Karpas-422 (cell line): Measurements from ENCODE around the gene DDN. TPM values are rescaled to one million over a fixed set of nuclear protein-coding genes. Genes with fewer than 3 reads are reported as not detected.

Source experiments
- DNase-seq: peaks from one replicate; pipeline ENCODE4 v3.0.0-alpha.2; 2015
- H2AFZ ChIP-seq: fragments of 200-600 bp; sonication (generic); 2 replicates; pipeline ENCODE4 v1.6.1; 2014; ENCODE audit warnings: antibody characterized with exemption, low read length, mixed read lengths
- H3K27ac ChIP-seq: fragments of 200-600 bp; sonication (generic); 2 replicates; pipeline ENCODE4 v1.5.1; 2014; ENCODE audit warnings: mild to moderate bottlenecking, low read length, moderate library complexity
- H3K27me3 ChIP-seq: fragments of 200-600 bp; sonication (generic); 2 replicates; pipeline ENCODE4 v1.6.1; 2014; ENCODE audit warnings: low read length, mixed read lengths
- H3K36me3 ChIP-seq: fragments of 200-600 bp; sonication (generic); 2 replicates; pipeline ENCODE4 v1.6.1; 2014; ENCODE audit warnings: low read length, mixed read lengths; ENCODE audit not compliant: insufficient read depth
- H3K4me1 ChIP-seq: fragments of 200-600 bp; sonication (generic); 2 replicates; pipeline ENCODE4 v1.6.1; 2014; ENCODE audit warnings: mild to moderate bottlenecking, low read length, mixed read lengths
- H3K4me2 ChIP-seq: fragments of 200-600 bp; sonication (generic); 2 replicates; pipeline ENCODE4 v1.6.1; 2014; ENCODE audit warnings: low read length, low read depth, mild to moderate bottlenecking; ENCODE audit not compliant: poor library complexity, severe bottlenecking
- H3K4me3 ChIP-seq: fragments of 200-600 bp; sonication (generic); 2 replicates; pipeline ENCODE4 v1.5.1; 2014; ENCODE audit warnings: mild to moderate bottlenecking, antibody characterized with exemption, low read length, mixed read lengths
- H3K79me2 ChIP-seq: fragments of 200-600 bp; sonication (generic); 2 replicates; pipeline ENCODE4 v1.6.1; 2014; ENCODE audit warnings: mild to moderate bottlenecking, low read length, mixed read lengths
- H3K9ac ChIP-seq: fragments of 200-600 bp; sonication (generic); 2 replicates; pipeline ENCODE4 v1.6.0; 2014; ENCODE audit warnings: low read length
- H3K9me2 ChIP-seq: fragments of 200-600 bp; sonication (generic), shearing (Covaris generic); replicated peaks from 2 replicates; pipeline ENCODE4 v1.6.0; 2014; ENCODE audit warnings: mild to moderate bottlenecking, low read length, moderate library complexity; ENCODE audit not compliant: insufficient read depth
- H3K9me3 ChIP-seq: fragments of 300-700, 200-600 bp; sonication (generic); 2 replicates; pipeline ENCODE4 v1.6.1; 2014; ENCODE audit warnings: low read length, mixed read lengths
- H4K20me1 ChIP-seq: fragments of 200-600 bp; sonication (generic); 2 replicates; pipeline ENCODE4 v1.6.1; 2014; ENCODE audit warnings: mild to moderate bottlenecking, antibody characterized with exemption, low read length, low read depth; ENCODE audit not compliant: insufficient read depth
- total RNA-seq: library from RNA; depleted of rRNA; stranded (reverse); fragments of >200 nt; shearing (Covaris generic); gene quantifications from 2 replicates; pipeline ENCODE4 v1.2.3, GENCODE V29; 2014; ENCODE audit warnings: low replicate concordance

The DDN gene
- total RNA-seq, 1 experiment from 2014 or later: 9.6 TPM

GRCh38 chr12:48965298-48965838, 33.8 kb downstream of the DDN start:
- Histone ChIP-seq H3K4me2 (peak overlapping the region; percentile 62), H3K4me1 (peaks cover 16% of the 10 kb centered on the region), H3K27me3 (no peaks in the 10 kb centered on the region), H3K79me2 (no peaks in the 10 kb centered on the region), H3K9me2 (no peaks in the 10 kb centered on the region), H3K9me3 (no peaks in the 10 kb centered on the region), H3K27ac (no peak overlapping the region), H4K20me1 (no peaks in the 10 kb centered on the region), H2AFZ (peak overlapping the region; percentile 98; the same call in 1 of the 2 replicates), H3K4me3 (peak overlapping the region; percentile 57; the same call in 1 of the 2 replicates), H3K9ac (peak overlapping the region; percentile 58), H3K36me3 (no peaks in the 10 kb centered on the region)
- no peak for DNase-seq

GRCh38 chr12:48961801-48962200, 37.4 kb downstream of the DDN start:
- Histone ChIP-seq H3K4me1 (peaks cover 26% of the 10 kb centered on the region), H3K9me2 (no peaks in the 10 kb centered on the region), H3K36me3 (no peaks in the 10 kb centered on the region), H2AFZ (no peak overlapping the region), H3K9me3 (no peaks in the 10 kb centered on the region), H3K79me2 (peaks cover 5% of the 10 kb centered on the region), H4K20me1 (no peaks in the 10 kb centered on the region), H3K4me2 (no peak overlapping the region), H3K27ac (no peak overlapping the region), H3K9ac (no peak overlapping the region), H3K4me3 (no peak overlapping the region), H3K27me3 (no peaks in the 10 kb centered on the region)
- DNase-seq: no peak

- H3K4me2 ChIP-seq: no peak overlapping the region
- no peaks in the 10 kb centered on the region for H3K27me3 ChIP-seq
- no peak for DNase-seq
- peaks cover 21% of the 10 kb centered on the region for H3K4me1 ChIP-seq
- no peaks in the 10 kb centered on the region for H3K9me3 ChIP-seq
- peaks cover 10% of the 10 kb centered on the region for H3K79me2 ChIP-seq
- H2AFZ ChIP-seq: no peak overlapping the region
- H4K20me1 ChIP-seq: no peaks in the 10 kb centered on the region
- no peaks in the 10 kb centered on the region for H3K9me2 ChIP-seq
- H3K4me3 ChIP-seq: no peak overlapping the region
- H3K27ac ChIP-seq: no peak overlapping the region
- H3K9ac ChIP-seq: no peak overlapping the region
- no peaks in the 10 kb centered on the region for H3K36me3 ChIP-seq
Observed at GRCh38 chr12:48961331-48961730, 37.8 kb downstream of the DDN start.

- no peaks in the 10 kb centered on the region for H3K27me3 ChIP-seq
- peaks cover 15% of the 10 kb centered on the region for H3K79me2 ChIP-seq
- 0 out of 2 replicates have a peak, but pooled peaks cover 2% of the 10 kb centered on the region for H4K20me1 ChIP-seq
- DNase-seq: no peak
- no peak overlapping the region for H3K27ac ChIP-seq
- no peak overlapping the region for H3K9ac ChIP-seq
- no peaks in the 10 kb centered on the region for H3K36me3 ChIP-seq
- H3K4me2 ChIP-seq: no peak overlapping the region
- peaks cover 21% of the 10 kb centered on the region for H3K4me1 ChIP-seq
- no peak overlapping the region for H2AFZ ChIP-seq
- no peaks in the 10 kb centered on the region for H3K9me2 ChIP-seq
- no peaks in the 10 kb centered on the region for H3K9me3 ChIP-seq
- H3K4me3 ChIP-seq: no peak overlapping the region
Observed at GRCh38 chr12:48960834-48961233, 38.3 kb downstream of the DDN start.

- Histone ChIP-seq H3K4me3 (peak overlapping the region; percentile 88), H3K27ac (peak overlapping the region; percentile 80)
Observed at GRCh38 chr12:48958049-48958388, 41.2 kb downstream of the DDN start.

GRCh38 chr12:48957141-48958048, 41.8 kb downstream of the DDN start, which contains the start of gene ARF3:
TSS of gene ARF3 (minus strand) at chr12:48957487. CDS start at chr12:48941095, 16,392 bp downstream.
- H3K4me3 ChIP-seq: peak within 1 kb of the TSS; percentile 88
- no peaks in the 10 kb centered on the region for H3K9me3 ChIP-seq
- H3K4me1 ChIP-seq: peaks cover 36% of the 10 kb centered on the region
- H3K79me2 ChIP-seq: peaks cover 50% of the 10 kb centered on the region
- peak within 1 kb of the TSS; percentile 93 for H3K9ac ChIP-seq
- DNase-seq: peak; percentile 98
- H3K27ac ChIP-seq: peak within 1 kb of the TSS; percentile 80
- H3K36me3 ChIP-seq: peaks cover 21% of the 10 kb centered on the region
- peak within 1 kb of the TSS; percentile 57 for H2AFZ ChIP-seq
- H4K20me1 ChIP-seq: peaks cover 13% of the 10 kb centered on the region; the same call in 1 of the 2 replicates
- H3K4me2 ChIP-seq: peak within 1 kb of the TSS; percentile 95
- no peaks in the 10 kb centered on the region for H3K9me2 ChIP-seq
- no peaks in the 10 kb centered on the region for H3K27me3 ChIP-seq

More at GRCh38 chr12:48958049-48958388, 41.2 kb downstream of the DDN start:
- Histone ChIP-seq H3K9me3 (no peaks in the 10 kb centered on the region), H3K27me3 (no peaks in the 10 kb centered on the region), H3K9ac (peak overlapping the region; percentile 93), H3K9me2 (no peaks in the 10 kb centered on the region), H3K36me3 (peaks cover 21% of the 10 kb centered on the region), H3K79me2 (peaks cover 43% of the 10 kb centered on the region), H3K4me1 (peaks cover 36% of the 10 kb centered on the region), H4K20me1 (0 out of 2 replicates have a peak, but pooled peaks cover 13% of the 10 kb centered on the region), H2AFZ (peak overlapping the region; percentile 44), H3K4me2 (peak overlapping the region; percentile 95)
- peak; percentile 76 for DNase-seq

- H3K4me3 ChIP-seq: peak overlapping the region; percentile 88
- peak; percentile 64 for DNase-seq
- peaks cover 13% of the 10 kb centered on the region; the same call in 1 of the 2 replicates for H4K20me1 ChIP-seq
- H3K27me3 ChIP-seq: no peaks in the 10 kb centered on the region
- H3K9ac ChIP-seq: peak overlapping the region; percentile 93
- peak overlapping the region; percentile 59 for H3K27ac ChIP-seq
- peak overlapping the region; percentile 95 for H3K4me2 ChIP-seq
- no peaks in the 10 kb centered on the region for H3K9me3 ChIP-seq
- peaks cover 36% of the 10 kb centered on the region for H3K4me1 ChIP-seq
- 0 out of 2 replicates have a peak overlapping the region, but pooled peaks have one; percentile 57 for H2AFZ ChIP-seq
- H3K36me3 ChIP-seq: peaks cover 21% of the 10 kb centered on the region
- H3K9me2 ChIP-seq: no peaks in the 10 kb centered on the region
- peaks cover 56% of the 10 kb centered on the region for H3K79me2 ChIP-seq
Observed at GRCh38 chr12:48956279-48957140, 42.7 kb downstream of the DDN start.
